GM12878 (cell line): ENCODE results near the gene JAG1. TPM values are rescaled to one million over a fixed set of nuclear protein-coding genes. Genes with fewer than 3 reads are reported as not detected.
A peak's percentile ranks its signal among the peaks of the same experiment; 100 is the strongest.

ENCODE experiments used
- ASH2L ChIP-seq: fragments of 300-600, 200-600 bp; sonication (generic); IDR thresholded peaks from 2 replicates; pipeline ENCODE4 v1.6.1; 2017; ENCODE audit warnings: low read depth, mild to moderate bottlenecking, borderline replicate concordance
- BACH1 ChIP-seq: fragments of 450-650 bp; IDR thresholded peaks from 2 replicates; pipeline ENCODE4 v1.6.1; 2017; ENCODE audit warnings: mild to moderate bottlenecking, borderline replicate concordance
- BCL11A ChIP-seq: IDR thresholded peaks from 2 replicates; pipeline ENCODE4 v1.6.1; 2011; ENCODE audit warnings: low read depth, low read length
- BHLHE40 ChIP-seq, 2 experiments: fragments of 450-650 bp in 1 of 2; IDR thresholded peaks; 2 replicates each; pipeline ENCODE4 v1.6.1; 2011 to 2017; ENCODE audit warnings: low read depth in 2 of 2, borderline replicate concordance in 1 of 2, improper control_type of control experiment in 1 of 2, low read length in 1 of 2, mild to moderate bottlenecking in 1 of 2
- E4F1 ChIP-seq: fragments of 450-650 bp; IDR thresholded peaks from 2 replicates; pipeline ENCODE4 v1.6.1; 2018; ENCODE audit warnings: borderline replicate concordance, mild to moderate bottlenecking; ENCODE audit not compliant: partially characterized antibody
- EGR1 ChIP-seq, 2 experiments: IDR thresholded peaks; 1 replicate in 1 of 2; 2 replicates in 1 of 2; pipeline ENCODE4 v1.6.1; 2011 to 2012; ENCODE audit warnings: low read depth in 2 of 2, low read length in 2 of 2, borderline replicate concordance in 1 of 2, mild to moderate bottlenecking in 1 of 2, moderate library complexity in 1 of 2
- GATAD2B ChIP-seq: fragments of 450-650 bp; conservative IDR thresholded peaks from 2 replicates; pipeline ENCODE4 v1.6.1; 2017; ENCODE audit warnings: low read depth, mild to moderate bottlenecking, moderate library complexity
- HDAC6 ChIP-seq: fragments of 200-600 bp; sonication (generic); IDR thresholded peaks from one replicate; pipeline ENCODE4 v1.8.0; 2017; ENCODE audit warnings: antibody characterized with exemption; ENCODE audit not compliant: unreplicated experiment
- IRF4 ChIP-seq: IDR thresholded peaks from 2 replicates; pipeline ENCODE4 v1.6.1; 2011; ENCODE audit warnings: low read depth, low read length
- JUNB ChIP-seq: IDR thresholded peaks from 2 replicates; pipeline ENCODE4 v1.6.1; 2016; ENCODE audit warnings: antibody characterized with exemption, mild to moderate bottlenecking
- KAT2A ChIP-seq: conservative IDR thresholded peaks from 2 replicates; pipeline ENCODE4 v1.6.1; 2011; ENCODE audit warnings: low read depth, low read length; ENCODE audit not compliant: control insufficient read depth
- NFYA ChIP-seq: IDR thresholded peaks from 2 replicates; pipeline ENCODE4 v1.6.1; 2011; ENCODE audit warnings: low read depth, mild to moderate bottlenecking, low read length, improper control_type of control experiment, borderline replicate concordance
- NRF1 ChIP-seq: conservative IDR thresholded peaks from 2 replicates; pipeline ENCODE4 v1.6.1; 2011; ENCODE audit warnings: mild to moderate bottlenecking, low read depth, low read length, improper control_type of control experiment
- PAX5 ChIP-seq: IDR thresholded peaks from 2 replicates; pipeline ENCODE4 v1.6.1; 2011; ENCODE audit warnings: low read depth, low read length, borderline replicate concordance
- POLR2AphosphoS2 ChIP-seq: IDR thresholded peaks from 2 replicates; pipeline ENCODE4 v1.6.1; 2011; ENCODE audit warnings: low read depth, mild to moderate bottlenecking, low read length, improper control_type of control experiment, moderate library complexity
- RELA ChIP-seq: fragments of 450-650 bp; IDR thresholded peaks from 2 replicates; pipeline ENCODE4 v1.8.0; 2014; ENCODE audit warnings: borderline replicate concordance; ENCODE audit not compliant: partially characterized antibody
- SKIL ChIP-seq: fragments of 450-650 bp; IDR thresholded peaks from 2 replicates; pipeline ENCODE4 v1.6.1; 2017; ENCODE audit warnings: mild to moderate bottlenecking, low read depth, inconsistent platforms; ENCODE audit not compliant: poor library complexity, severe bottlenecking
- SPI1 ChIP-seq: IDR thresholded peaks from 2 replicates; pipeline ENCODE4 v1.6.1; 2011; ENCODE audit warnings: low read depth, mild to moderate bottlenecking, low read length, moderate library complexity, borderline replicate concordance; ENCODE audit not compliant: insufficient read depth
- USF1 ChIP-seq: IDR thresholded peaks from 2 replicates; pipeline ENCODE4 v1.6.1; 2011; ENCODE audit warnings: borderline replicate concordance, low read depth, mild to moderate bottlenecking, moderate library complexity, mixed read lengths, low read length; ENCODE audit not compliant: insufficient read depth; ENCODE audit errors: extremely low read length
- ZNF592 ChIP-seq: fragments of 450-650 bp; IDR thresholded peaks from 2 replicates; pipeline ENCODE4 v1.6.1; 2017; ENCODE audit warnings: mild to moderate bottlenecking, moderate library complexity
- polyA plus RNA-seq, 11 experiments: library from polyadenylated mRNA; depleted of rRNA in 4 of 11; unstranded in 6 of 11; stranded (reverse) in 5 of 11; fragments of >200 nt; fragmentation: Nextera tagmentation in 4 of 11; fragmentation: Illumina TruSeq in 1 of 11; extraction: Ambion mirVana in 4 of 11; extraction: Trizol in 1 of 11; gene quantifications; 1 replicate in 1 of 11; 2 replicates in 10 of 11; pipeline versions ENCODE4 v1.2.1 to v1.2.3, GENCODE V29; 2011 to 2016; ENCODE audit warnings: inconsistent platforms in 2 of 11, missing spikeins in 2 of 11, low read depth in 1 of 11
- total RNA-seq, 4 experiments: library from RNA; depleted of rRNA in 3 of 4; stranded (reverse); fragments of >200 nt in 3 of 4; fragmentation: Illumina TruSeq in 1 of 4; extraction: Trizol in 1 of 4; gene quantifications; 2 replicates each; pipeline versions ENCODE4 v1.2.1 to v1.2.3, GENCODE V29; 2013 to 2021

The JAG1 gene
- total and polyA plus RNA-seq, 10 of the 15 experiments (the other 5 are each of a cell fraction or from before 2014, with no cell fraction given), result 0.66 to 6.9 (median 1.8) TPM

GRCh38 chr20:10672624-10673127 is 1.1 kb downstream of the JAG1 start (continued):
- TF ChIP-seq ZNF592 (no peak), BCL11A (peak; percentile 53), E4F1 (no peak), POLR2AphosphoS2 (no peak), NRF1 (no peak), SKIL (no peak), ASH2L (no peak), IRF4 (peak; percentile 50; the same call in 1 of the 2 replicates), RELA (no peak), BACH1 (peak; percentile 72; the same call in 1 of the 2 replicates), PAX5 (peak; percentile 94), JUNB (no peak), USF1 (no peak), NFYA (no peak), HDAC6 (no peak), SPI1 (peak; percentile 41; the same call in 1 of the 2 replicates), EGR1 (IDR thresholded peaks at IDR 0.05; ENCODE audit: borderline replicate concordance in 1 of 2, low read depth in 2 of 2, low read length in 2 of 2) (no peak), GATAD2B (peak; percentile 93), KAT2A (no peak), BHLHE40 (IDR thresholded peaks at IDR 0.05; ENCODE audit: borderline replicate concordance in 1 of 2, low read depth in 2 of 2, low read length in 1 of 2) (peak; percentile 81 to 90)
